SU-DHL-6 (cell line): ENCODE data around the gene CECR2.

Experiments
- EZH2phosphoT487 ChIP-seq: fragments of 200-600 bp; sonication (generic), shearing (Covaris generic); conservative IDR thresholded peaks from 2 replicates; pipeline ENCODE4 v1.6.1; 2018; ENCODE audit warnings: mild to moderate bottlenecking, antibody characterized with exemption, low read length, moderate library complexity, mixed read lengths
- TF ChIP-seq, protein P1 (sequence below): fragments of 200-600 bp; sonication (generic); IDR thresholded peaks from one replicate; pipeline ENCODE4 v1.5.1; 2017; ENCODE audit warnings: antibody characterized with exemption, mild to moderate bottlenecking, low read length, moderate library complexity; ENCODE audit not compliant: insufficient read depth, poor library complexity, severe bottlenecking

DNA sequence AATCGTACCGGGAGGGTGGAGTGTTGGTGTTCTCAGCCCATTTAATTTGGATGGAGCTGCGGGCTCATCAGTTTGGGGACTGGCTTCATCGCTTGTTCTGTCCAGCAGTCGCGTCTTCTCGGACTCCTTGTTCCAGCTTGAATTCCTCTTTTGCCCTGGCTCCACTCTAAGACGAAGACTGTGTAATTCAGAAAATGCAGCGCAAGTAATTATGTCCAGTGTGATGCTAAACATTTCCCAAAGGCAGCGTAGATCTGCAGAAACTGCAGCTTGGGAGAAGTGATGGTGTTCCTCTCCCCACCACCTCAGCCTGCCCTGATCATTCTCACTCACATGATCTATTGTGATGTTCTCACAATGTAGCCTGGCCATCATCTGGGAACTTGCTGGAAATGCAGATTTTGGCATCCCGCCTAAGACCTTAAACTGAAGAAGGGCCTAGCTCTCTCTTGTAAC, 194.7 kb downstream of the CECR2 start:
- TF ChIP-seq, protein P1, sequence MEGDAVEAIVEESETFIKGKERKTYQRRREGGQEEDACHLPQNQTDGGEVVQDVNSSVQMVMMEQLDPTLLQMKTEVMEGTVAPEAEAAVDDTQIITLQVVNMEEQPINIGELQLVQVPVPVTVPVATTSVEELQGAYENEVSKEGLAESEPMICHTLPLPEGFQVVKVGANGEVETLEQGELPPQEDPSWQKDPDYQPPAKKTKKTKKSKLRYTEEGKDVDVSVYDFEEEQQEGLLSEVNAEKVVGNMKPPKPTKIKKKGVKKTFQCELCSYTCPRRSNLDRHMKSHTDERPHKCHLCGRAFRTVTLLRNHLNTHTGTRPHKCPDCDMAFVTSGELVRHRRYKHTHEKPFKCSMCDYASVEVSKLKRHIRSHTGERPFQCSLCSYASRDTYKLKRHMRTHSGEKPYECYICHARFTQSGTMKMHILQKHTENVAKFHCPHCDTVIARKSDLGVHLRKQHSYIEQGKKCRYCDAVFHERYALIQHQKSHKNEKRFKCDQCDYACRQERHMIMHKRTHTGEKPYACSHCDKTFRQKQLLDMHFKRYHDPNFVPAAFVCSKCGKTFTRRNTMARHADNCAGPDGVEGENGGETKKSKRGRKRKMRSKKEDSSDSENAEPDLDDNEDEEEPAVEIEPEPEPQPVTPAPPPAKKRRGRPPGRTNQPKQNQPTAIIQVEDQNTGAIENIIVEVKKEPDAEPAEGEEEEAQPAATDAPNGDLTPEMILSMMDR, result no peak
- TF ChIP-seq EZH2phosphoT487, result no peak
